Measurements from ENCODE around the gene ZNF536.
"Not testable (repeated sequence)": the region's sequence is repeated elsewhere in the genome, so short reads cannot be mapped to it uniquely, and the experiment has no call there.

ZNF536 gene

DNA sequence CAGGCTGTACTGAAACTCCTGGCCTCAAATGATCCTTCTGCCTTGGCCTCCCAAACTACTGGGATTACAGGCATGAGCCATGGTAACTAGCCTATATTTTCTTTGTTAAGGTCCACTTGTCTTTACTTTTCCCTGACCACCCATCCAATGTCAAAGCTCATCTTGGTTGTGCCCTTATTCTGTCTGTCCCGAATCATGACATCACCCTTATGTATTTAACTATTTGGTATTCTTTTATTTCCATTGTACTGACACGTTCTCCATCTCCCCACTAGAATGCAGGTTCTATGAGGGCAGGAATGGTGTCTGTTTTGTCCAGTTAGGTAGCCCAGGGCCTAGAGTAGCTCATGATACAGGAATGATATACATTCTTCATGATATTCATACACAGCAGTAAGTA lies 104.8 kb downstream of the ZNF536 start:
- DNase-seq (ENCODE audit: low spot score), result no peak
- no peak for FAIRE-seq

DNA sequence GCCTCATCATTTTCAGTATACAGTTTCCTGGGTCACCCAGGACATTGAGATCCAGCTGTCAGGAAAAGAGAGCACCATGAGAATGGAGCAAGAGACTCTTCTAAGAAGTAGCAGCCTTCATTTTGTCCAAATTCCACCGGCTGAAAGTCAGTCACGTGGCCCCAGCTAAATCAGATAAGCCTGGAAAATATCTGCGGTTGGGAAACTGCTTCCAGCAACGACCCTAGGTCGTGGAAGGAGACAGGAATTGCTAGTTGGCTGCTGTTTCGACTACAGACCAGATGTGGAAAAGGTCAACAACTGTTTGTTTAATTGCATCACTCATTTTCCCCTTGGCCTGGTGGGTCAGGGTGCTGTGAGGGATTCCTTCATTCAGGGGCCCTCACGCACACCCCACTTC lies 107.0 kb downstream of the ZNF536 start:
- no peak for DNase-seq (ENCODE audit: low spot score)

DNA sequence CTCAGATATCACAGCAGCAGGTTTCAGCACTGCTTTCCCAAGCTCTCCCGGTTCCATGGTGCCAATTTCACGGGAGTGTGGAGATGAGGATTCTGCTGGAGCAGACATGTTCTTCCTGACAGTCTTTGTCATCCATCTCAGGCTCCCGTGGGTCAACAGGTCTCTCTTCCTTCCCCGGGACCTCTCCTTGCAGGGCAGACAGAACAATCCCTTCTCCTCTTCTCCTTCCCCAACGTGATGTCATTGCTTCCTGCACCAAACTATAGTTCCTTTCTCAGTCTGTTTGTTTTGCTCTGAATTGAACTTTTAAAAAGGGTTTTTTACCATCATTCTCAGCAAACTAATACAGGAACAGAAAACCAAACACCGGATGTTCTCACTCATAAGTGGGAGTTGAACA lies 107.9 kb downstream of the ZNF536 start:
- no peak for DNase-seq (ENCODE audit: low spot score)
- no peak for FAIRE-seq

More for the DNA sequence above, 107.0 kb downstream of the ZNF536 start:
- no peak for FAIRE-seq

DNA sequence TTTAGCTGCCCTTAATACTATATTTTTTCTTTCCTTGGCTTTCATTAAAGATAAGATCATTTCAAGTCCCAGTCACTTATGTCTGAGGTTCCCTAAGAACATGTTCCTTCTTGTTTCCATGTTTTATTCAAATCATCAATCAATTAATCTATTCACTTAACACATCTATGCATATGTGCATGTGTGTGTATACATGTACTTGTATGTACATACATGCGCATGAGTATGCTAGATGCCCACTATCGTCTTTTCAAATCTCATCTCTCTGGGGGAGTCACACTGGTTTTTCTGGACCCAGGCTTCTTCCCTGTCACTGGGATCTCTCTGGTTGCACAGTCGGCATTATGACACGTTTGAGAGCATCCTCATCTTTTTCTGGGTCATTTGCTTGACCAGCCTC lies 108.9 kb downstream of the ZNF536 start:
- no peak for DNase-seq (ENCODE audit: low spot score)
- FAIRE-seq, result no peak

DNA sequence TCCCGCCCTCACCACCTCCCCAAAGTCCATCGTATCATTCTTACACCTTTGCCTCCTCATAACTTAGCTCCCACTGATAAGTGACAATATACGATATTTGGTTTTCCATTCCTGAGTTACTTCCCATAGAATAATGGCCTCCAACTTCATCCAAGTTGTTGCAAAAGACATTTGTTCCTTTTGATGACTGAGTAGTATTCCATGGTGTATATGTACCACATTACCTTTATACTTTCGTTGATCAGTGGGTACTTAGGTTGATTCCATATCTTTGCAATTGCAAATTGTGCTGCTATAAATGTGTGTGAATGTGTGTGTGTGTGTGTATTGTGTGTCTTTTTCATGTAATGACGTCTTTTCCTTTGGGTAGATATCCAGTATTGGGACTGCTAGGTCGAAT lies 109.6 kb downstream of the ZNF536 start:
- DNase-seq (ENCODE audit: low spot score), result no peak
- FAIRE-seq, result no peak

DNA sequence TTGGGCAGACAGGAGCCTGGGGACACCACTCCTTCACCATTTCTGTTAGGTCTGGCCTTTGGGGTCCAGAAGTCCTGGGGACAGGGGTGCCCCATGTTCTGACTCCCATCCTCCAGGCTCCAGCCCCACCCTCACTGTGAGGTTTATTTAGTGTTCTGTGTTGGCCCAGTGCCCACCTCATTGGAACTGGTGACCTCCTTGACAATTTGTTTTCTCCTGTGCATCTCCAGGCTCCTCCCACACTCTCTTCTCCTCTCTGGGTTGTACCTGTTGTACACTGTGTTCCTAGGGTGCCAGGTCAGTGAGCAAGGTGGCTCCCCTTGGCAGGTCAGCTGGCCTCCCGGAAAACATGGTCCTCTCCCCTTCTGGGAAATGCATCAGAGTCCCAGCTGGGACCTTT lies 110.8 kb downstream of the ZNF536 start:
- no peak for DNase-seq (ENCODE audit: low spot score)
- no peak for FAIRE-seq

DNA sequence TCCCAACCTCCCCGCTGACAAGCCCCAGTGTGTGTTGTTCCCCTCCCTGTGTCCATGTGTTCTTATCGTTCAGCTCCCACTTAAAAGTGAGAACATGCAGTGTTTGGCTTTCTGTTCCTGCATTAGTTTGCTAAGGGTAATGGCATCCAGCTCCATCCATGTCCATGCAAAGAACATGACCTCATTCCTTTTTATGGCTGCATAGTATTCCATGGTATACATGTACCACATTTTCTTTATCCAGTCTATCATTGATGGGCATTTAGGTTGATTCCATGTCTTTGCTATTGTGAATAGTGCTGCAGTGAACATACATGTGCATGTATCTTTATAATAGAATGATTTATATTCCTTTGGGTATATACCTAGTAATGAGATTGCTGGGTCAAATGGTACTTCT lies 114.1 kb downstream of the ZNF536 start:
- FAIRE-seq, result not testable (repeated sequence)

DNA sequence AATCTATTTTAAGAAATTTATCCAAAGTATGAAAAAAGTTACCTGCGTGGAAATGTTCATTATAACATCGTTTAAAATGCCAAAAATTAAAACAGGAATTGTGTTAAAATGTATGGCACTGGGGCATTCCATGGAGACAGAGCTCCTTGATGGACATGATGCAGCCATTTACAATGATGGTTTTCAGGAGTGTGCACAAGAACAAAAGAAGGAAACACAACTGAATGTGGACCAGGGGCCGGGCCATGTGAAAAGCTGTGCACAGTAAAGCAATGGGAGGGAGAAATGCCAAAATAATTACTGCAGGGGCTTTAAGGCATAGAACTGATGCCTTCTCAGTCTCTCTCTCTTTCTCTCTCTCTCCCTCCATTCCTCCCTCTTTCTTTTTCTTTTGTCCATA lies 115.0 kb downstream of the ZNF536 start:
- FAIRE-seq (no peak), DNase-seq (ENCODE audit: low spot score) (no peak)

More for the DNA sequence above, 114.1 kb downstream of the ZNF536 start:
- not testable (repeated sequence) for DNase-seq (ENCODE audit: low spot score)

DNA sequence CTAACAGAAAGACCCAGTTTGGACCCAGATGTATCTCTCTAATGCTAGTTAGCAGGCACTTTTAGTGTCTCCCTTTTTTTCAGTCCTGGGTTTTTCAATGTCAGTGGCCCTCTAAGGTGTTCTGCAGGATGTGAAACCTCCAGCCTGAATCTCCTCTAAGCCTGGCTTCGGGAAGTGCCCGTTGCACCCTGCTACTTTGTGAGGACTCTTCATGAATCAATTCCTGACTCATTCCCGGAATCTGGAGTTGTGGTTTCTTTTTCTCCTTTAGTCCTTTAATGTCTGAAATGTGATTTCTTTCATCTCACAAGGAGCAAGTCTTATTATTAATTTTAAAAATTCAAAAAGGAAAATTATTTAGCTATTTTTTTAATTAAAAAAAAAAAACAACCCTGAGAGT lies 116.0 kb downstream of the ZNF536 start:
- no peak for FAIRE-seq

DNA sequence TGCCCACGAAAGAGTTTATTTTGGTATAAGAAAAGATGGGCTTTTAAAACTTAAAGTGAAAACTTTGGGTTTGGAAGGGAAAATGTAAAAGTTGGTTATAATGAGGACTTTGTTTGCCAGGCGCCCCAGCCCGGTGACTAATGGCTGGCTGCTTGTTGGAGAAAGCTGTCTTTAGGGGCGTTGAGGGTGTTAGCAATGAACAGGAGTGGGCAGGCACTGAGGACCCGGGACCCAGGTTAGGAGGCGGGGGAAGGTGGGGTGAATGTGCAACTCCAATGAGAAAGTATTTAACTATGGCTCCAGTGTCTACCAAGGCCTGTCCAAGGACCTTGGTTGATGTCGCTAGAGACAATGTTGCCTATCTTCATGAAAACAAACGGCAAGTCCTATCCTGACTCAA lies 118.6 kb downstream of the ZNF536 start:
- FAIRE-seq, result no peak
- DNase-seq (ENCODE audit: low spot score), result no peak

More for the DNA sequence above, 116.0 kb downstream of the ZNF536 start:
- no peak for DNase-seq (ENCODE audit: low spot score)

DNA sequence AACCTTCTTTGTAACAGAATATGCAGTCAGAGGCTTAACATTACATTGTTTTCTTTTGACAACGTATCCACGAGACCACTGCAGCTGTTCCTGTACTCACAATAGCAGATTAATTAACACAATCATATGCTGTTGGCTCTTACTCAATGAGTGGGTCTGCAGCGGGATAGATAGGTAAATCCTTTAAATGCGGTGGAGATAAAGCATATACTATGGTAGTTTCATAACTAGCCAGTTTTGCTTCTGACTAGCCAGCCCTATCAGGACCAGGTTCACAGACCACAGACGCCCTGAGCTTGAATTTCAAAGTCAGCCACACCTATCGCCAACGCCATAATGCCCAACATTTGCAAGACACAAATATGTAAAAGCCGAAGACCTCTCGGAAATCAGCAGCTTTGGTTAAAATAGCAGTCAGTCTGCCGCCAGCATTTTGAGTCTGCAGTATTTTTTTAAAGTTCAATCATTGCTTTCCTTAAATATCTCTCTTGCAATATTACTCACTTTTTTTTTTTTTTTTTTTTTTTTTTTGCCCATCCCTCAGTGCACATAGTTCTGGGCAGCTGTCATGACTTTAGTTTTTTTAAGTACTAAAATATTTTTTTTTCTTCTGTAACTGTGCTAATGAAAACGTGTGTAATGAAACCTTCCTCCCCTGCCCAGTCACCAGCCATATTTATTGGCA lies 120.5 kb downstream of the ZNF536 start:
- FAIRE-seq (no peak), DNase-seq (ENCODE audit: low spot score) (no peak)

DNA sequence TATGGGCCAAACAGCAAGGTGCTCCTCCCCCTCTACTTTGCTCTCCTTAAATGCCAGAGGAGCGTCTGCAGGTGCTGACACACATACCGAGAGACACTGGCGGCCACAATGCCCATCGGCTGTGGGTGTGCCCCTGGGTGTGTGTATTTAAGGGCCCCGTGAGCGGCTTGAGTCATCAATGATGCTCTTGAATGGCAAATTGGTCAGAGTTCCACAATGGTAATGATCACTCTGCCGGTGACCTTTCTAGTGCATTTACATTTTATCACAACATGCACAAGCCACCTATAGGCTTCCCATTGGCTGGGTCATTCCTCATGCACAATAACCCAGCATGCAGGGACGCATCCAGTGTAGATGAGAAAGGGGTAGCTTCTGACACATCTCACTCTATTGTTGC lies 124.8 kb downstream of the ZNF536 start:
- FAIRE-seq, result no peak
- DNase-seq (ENCODE audit: low spot score), result no peak

DNA sequence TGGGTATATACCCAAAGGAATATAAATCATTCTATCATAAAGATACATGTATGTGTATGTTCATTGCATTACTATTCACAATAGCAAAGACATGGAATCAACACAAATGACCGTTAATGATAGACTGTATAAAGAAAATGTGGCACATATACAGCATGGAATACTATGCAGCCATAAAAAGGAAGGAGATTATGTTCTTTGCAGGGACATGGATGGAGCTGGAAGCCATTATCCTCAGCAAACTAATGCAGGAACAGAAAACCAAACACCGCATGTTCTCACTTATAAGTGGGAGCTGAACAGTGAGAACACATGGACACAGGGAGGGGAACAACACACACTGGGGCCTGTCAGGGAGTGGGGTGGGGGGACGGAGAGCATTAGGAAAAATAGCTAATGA lies 125.9 kb downstream of the ZNF536 start:
- FAIRE-seq; DNase-seq (ENCODE audit: low spot score): not testable (repeated sequence)

DNA sequence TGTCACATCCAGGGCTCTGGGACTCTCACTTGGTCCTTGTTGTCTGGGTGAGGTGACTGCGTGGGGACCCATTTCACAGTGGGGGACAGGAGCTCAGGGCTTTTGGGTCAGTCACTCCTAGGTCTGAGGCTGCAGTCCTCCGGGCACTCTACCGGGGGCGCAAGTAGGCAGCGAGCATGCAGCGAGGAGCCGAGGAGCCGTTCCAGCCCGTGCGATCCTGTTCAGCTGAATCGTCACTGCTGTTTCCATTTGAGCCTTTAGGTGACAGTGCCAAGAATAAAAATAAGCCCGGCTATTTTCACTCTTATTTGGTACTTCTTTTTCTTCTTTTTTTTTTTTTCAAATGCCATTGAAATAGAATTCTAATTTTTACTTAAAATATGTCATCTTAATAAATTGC lies 126.5 kb downstream of the ZNF536 start:
- FAIRE-seq (no peak), DNase-seq (ENCODE audit: low spot score) (no peak)

DNA sequence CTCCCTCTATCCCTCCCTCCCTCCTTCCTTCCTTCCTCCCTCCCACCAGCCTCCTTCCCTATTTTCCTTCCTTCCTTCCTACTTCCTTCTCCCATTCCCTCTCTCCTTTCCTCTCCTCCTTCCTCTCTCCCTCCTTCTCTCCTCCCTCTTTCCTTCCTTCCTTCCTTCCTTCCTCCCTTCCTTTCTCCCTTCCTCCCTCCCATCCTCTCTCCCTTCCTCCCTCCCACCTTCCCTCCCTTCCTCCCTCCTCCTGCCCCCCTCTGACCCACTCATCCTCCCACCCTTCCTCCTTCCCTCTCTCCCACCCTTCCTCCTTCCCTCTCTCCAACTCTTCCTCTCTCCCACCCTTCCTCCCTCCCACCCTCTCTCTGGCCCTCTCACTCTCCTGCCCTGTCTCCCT lies 132.1 kb downstream of the ZNF536 start:
- DNase-seq (ENCODE audit: low spot score) (no peak), FAIRE-seq (no peak)

DNA sequence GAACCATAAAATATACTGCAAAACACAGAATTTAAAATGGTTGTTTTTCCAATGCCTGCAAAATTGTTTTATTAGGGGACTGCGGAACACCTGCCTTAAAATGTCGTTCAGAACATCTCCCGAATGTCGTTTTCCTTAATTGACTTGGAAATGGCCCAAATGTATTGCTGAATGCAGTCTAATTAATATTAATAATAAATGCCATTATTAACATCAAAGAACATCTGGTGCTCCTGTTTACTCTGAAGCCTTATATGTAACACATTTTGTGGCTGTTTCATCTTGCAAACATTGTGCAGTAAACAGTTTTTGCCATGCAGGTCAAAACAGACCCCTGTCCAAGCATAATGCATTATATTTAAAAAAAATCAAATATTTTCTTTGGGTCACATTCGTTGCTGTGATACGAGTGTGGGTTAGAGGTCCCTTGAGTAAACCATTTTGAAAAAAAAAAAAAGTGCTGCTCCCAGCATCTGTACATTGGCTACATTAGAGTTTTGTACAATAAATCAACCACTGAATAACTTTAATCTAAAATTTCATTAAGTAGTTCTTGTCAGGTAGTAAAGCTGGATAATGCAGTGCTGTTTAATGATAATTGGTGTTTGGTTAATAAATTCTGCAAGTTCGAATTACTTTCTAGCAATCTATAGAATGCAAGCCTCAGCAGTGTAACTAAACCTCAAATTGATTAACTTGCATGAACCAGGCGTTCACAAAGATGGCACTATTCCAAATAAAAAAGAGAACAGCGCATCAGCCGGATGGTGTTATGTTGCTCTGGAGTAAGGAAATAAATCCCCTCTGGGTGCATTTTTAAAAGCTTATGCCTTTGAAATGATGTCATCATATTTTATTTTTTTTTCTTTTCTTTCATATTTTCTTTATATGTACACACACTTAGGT lies 140.2 kb downstream of the ZNF536 start:
- DNase-seq (ENCODE audit: low spot score) (no peak), FAIRE-seq (no peak)

DNA sequence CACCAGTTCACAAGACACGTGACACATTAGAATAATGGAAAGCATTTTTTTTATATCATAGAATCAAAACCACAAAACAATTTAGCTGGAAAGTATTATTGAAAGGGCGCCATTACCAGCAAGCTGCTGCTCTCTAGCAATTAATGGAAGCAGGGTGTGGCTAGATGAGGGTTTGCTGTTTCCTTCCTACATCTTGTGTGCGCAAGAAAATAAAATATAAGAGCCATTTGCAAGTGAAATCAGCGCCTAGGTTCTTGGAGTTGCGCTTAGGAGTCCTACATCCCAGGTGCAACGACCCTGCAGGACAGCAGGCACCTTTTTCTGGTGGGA lies 140.9 kb downstream of the ZNF536 start:
- no peak for DNase-seq (ENCODE audit: low spot score)
- FAIRE-seq, result no peak

DNA sequence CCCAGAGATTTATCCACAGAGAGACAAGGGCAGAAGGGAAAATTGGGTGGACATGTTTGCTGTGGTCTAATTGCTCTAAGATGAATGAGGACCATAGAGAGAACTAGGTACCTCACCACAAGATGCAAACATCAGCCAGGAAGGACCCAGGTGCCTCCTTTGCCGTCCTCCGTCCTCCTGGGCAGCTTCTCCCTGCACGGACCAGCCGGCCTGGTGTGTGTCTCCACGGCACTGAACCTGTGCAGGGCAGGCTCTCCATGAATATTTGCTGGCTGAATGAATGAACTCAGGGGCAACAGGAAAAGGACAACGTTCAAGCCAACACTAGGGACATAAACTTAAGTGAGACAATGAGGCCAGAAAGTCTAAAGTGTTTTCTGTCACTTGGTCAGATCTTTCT lies 143.9 kb downstream of the ZNF536 start:
- FAIRE-seq (no peak), DNase-seq (ENCODE audit: low spot score) (no peak)

DNA sequence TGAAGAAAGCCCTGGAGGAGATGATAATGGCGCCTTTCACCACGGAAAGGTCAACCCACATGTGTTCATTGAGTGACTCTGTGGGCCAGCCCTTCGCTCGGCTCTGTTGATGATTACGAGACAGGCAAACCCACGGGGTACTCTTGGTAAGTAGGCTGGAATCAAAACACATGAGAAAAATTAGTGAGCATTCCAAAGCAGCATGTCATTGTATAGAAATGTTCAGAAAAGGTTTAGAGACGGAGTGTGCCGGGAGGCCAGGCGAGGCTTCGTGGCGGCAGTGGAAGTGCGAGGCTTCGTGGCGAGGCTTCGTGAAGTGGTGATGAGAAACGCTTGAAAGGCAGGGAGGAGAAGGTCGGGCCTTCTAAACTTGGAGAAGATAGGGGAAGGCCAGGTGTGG lies 144.3 kb downstream of the ZNF536 start:
- FAIRE-seq, result no peak
- DNase-seq (ENCODE audit: low spot score), result no peak

DNA sequence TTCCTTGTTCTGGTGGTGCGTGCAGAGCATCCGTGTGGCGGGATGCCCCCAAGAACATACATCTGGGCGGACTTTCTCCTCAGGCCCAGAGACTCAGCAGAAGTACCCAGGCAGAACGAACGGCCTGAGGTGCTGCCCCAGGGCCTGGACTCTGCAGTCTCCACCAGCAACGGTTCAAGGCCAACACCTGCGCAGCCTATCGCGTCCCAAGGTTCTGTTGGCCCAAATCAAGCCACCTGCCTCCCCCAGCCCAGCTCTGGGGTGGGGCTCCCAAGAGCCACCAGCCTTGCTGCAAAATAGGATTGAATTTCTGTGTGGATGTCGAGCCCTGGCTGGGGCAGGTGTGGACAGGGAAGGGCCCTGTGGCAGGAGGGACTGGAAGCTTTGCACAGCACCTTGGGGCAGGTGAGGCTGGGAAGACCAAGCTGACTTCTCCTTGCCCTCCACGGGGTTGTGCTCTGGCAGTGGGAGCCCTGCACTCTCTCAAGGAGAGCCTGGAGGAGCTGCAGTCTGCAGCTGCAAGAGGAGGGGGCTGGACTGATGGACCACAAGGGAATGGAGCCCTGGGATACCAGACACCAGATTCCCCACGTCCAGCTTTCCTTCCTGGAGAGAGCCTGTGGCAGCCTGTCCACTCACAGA lies 146.9 kb downstream of the ZNF536 start:
- FAIRE-seq, result no peak
- no peak for DNase-seq (ENCODE audit: low spot score)

DNA sequence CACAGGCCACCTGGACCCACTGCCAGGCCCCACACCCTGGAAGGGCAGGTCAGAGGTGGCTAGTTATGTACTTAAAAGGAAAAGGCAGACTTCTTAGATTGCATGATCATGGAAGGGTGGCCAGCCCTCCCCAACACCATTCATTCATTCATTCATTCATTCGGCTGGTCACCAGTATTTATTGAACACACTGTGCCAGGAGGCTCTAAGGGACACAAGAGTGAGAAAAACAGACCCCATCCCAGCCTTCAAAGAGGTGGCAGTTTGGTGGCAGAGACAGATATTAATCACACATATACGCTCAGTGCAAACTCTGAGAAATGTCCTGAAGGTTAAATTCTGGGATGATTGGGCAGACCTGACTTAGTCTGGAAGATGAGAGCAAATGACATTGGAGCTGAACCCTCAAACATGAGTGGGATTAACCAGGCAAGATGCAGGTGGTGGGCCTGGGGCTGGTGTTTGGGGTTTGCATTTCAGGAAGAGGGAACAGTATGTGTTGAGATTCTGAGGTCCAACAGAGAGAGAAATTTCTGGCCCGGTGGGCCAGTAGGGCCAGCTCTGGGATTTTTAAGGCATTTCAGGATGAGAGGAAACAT lies 147.5 kb downstream of the ZNF536 start:
- FAIRE-seq, result no peak
- DNase-seq (ENCODE audit: low spot score), result no peak

Data from RCC 7860 (cell line).